IPS DF 6.9 (cell line): Measurements from ENCODE around the gene NKIRAS1.
A peak's percentile ranks its signal among the peaks of the same experiment; 100 is the strongest.

ENCODE experiments used
- DNase-seq: peaks from one replicate; pipeline ENCODE4 v3.0.0-alpha.2; 2013; ENCODE audit warnings: low read depth, low spot score
- H3K27ac ChIP-seq: one replicate; pipeline ENCODE4 v1.5.1; 2013; ENCODE audit warnings: low read length, control low read depth
- H3K27me3 ChIP-seq: 2 replicates; pipeline ENCODE4 v1.6.1; 2013; ENCODE audit warnings: mild to moderate bottlenecking, low read length; ENCODE audit not compliant: control insufficient read depth, insufficient read depth
- H3K36me3 ChIP-seq: 2 replicates; pipeline ENCODE4 v1.6.1; 2013; ENCODE audit warnings: low read length; ENCODE audit not compliant: control insufficient read depth, insufficient read depth
- H3K4me1 ChIP-seq: 2 replicates; pipeline ENCODE4 v1.6.1; 2013; ENCODE audit warnings: low read length; ENCODE audit not compliant: control insufficient read depth, insufficient read depth
- H3K4me3 ChIP-seq: 2 replicates; pipeline ENCODE4 v1.5.1; 2013; ENCODE audit warnings: mild to moderate bottlenecking, low read length
- H3K9me3 ChIP-seq: 2 replicates; pipeline ENCODE4 v1.6.1; 2013; ENCODE audit warnings: low read length, inconsistent platforms; ENCODE audit not compliant: control insufficient read depth, insufficient read depth
- WGBS: extraction: QIAGEN DNeasy Blood & Tissue Kit; methylation state at CpG from one replicate; pipeline ENCODE4 v1.1.7; 2013; ENCODE audit warnings: mixed read lengths, missing lambda C conversion rate; ENCODE audit not compliant: insufficient read length, insufficient coverage; 5-methylcytosine and 5-hydroxymethylcytosine counted together

The NKIRAS1 gene

DNA sequence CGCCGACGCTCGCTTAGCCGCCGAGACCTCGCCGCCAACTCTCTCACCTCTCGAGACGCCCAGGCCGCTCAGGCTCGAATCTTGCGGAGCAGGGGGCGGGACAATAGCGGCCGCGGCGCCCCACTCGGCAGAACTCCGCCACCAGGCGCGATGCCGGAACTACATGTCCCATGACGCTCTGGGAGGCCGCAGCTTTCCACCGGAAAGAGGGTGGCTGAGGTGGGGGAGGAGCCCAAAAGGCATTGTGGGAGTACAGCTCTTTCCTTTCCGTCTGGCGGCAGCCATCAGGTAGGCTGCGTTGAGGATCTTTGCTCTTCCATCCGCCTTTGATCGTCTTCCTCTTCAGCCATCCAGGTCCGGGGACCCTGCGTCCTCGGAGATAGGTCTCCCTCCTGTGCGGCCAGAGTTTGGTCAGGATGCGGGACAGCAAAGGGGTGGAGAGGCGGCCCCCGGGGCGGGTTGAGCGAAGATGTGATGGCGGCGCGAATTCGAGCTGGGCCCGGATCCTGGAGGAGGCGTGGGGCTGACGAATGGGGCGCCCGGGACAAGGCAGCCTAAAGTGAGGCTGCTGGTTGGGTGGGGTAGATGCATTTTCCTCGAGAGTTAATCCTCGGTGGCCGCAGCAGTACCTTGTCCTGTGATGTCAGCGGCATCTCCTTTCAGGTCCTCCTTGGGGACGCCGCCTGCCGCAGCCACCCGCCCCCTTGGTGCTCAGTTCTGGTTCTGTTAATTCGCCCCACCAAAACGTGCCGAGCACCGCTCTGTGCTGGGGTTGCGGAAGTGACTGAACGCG is at the start of gene NKIRAS1, which contains the start of gene RPL15:
TSS of gene NKIRAS1 (minus strand) at position 105 of the 793 bp plus-strand sequence. CDS start 6,086 bp downstream, outside the sequence.
TSS of gene RPL15 (plus strand) at position 247 of the 793 bp plus-strand sequence. CDS start 728 bp downstream, outside the sequence.
- Histone ChIP-seq H3K27ac (no peak within 1 kb of the TSS), H3K4me1 (no peaks in the 10 kb centered on the region), H3K9me3 (no peaks in the 10 kb centered on the region), H3K27me3 (no peaks in the 10 kb centered on the region), H3K36me3 (peaks cover 19% of the 10 kb centered on the region; the same call in 1 of the 2 replicates), H3K4me3 (peak within 1 kb of the TSS; percentile 81)
- WGBS, result no CpG with 5 or more reads among the region's 64 CpGs
- DNase-seq, result peak; percentile 92

- WGBS, result no CpG with 5 or more reads among the region's 1 CpG
- Histone ChIP-seq H3K4me3 (no peak overlapping the region), H3K36me3 (peaks cover 2% of the 10 kb centered on the region; the same call in 1 of the 2 replicates), H3K27ac (no peak overlapping the region), H3K9me3 (no peaks in the 10 kb centered on the region), H3K27me3 (no peaks in the 10 kb centered on the region), H3K4me1 (no peaks in the 10 kb centered on the region)
- no peak for DNase-seq
Measured at GRCh38 chr3:23966328-23966727, 49.5 kb upstream of the NKIRAS1 start.

DNA sequence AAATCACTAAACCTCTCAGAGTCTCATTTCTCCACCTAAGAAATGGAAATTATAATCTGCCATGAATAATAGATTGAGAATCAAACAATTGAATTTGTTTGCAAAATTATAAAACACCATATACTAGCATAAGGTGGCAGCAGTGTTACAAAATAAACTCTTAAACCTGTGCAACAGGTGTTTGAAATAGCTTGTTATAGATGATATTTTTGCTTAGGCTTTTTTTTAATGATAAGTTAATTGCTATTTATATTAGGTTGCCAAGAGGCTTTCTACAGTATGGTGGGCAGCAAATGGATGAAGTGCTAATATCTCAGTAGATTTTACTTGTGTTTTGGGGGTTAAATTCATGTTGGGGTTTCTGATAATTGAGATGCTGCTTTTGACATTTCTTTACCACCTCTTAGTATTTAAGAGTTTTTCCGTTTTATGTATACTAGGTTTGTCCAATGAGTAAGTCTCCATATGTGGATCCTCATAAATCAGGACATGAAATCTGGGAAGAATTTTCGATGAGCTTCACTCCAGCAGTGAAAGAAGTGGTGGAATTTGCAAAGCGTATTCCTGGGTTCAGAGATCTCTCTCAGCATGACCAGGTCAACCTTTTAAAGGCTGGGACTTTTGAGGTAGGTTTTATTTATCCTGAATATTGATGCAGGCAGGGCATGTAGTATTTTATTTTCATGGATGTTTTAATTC is 47.9 kb upstream of the NKIRAS1 start:
- Histone ChIP-seq H3K4me1 (no peaks in the 10 kb centered on the region), H3K36me3 (peaks cover 2% of the 10 kb centered on the region; the same call in 1 of the 2 replicates), H3K9me3 (no peaks in the 10 kb centered on the region), H3K4me3 (no peak overlapping the region), H3K27me3 (no peaks in the 10 kb centered on the region), H3K27ac (no peak overlapping the region)
- DNase-seq, result no peak
- no CpG with 5 or more reads among the region's 3 CpGs for WGBS

GRCh38 chr3:23961913-23962312 is 45.1 kb upstream of the NKIRAS1 start:
- no peak overlapping the region for H3K4me3 ChIP-seq
- no peaks in the 10 kb centered on the region for H3K4me1 ChIP-seq
- no peaks in the 10 kb centered on the region for H3K9me3 ChIP-seq
- no peaks in the 10 kb centered on the region for H3K27me3 ChIP-seq
- no peak overlapping the region for H3K27ac ChIP-seq
- no CpG with 5 or more reads among the region's 5 CpGs for WGBS
- no peak for DNase-seq
- H3K36me3 ChIP-seq, result peaks cover 2% of the 10 kb centered on the region; the same call in 1 of the 2 replicates

- H3K9me3 ChIP-seq, result no peaks in the 10 kb centered on the region
- peaks cover 2% of the 10 kb centered on the region; the same call in 1 of the 2 replicates for H3K36me3 ChIP-seq
- no peak for DNase-seq
- no peaks in the 10 kb centered on the region for H3K27me3 ChIP-seq
- H3K4me1 ChIP-seq, result no peaks in the 10 kb centered on the region
- no peak overlapping the region for H3K27ac ChIP-seq
- H3K4me3 ChIP-seq, result no peak overlapping the region
- WGBS, result no CpG with 5 or more reads among the region's 1 CpG
Measured at GRCh38 chr3:23961066-23961465, 44.3 kb upstream of the NKIRAS1 start.

GRCh38 chr3:23960649-23961048 is 43.9 kb upstream of the NKIRAS1 start:
- WGBS, result no CpG with 5 or more reads among the region's 1 CpG
- Histone ChIP-seq H3K27ac (no peak overlapping the region), H3K4me1 (no peaks in the 10 kb centered on the region), H3K9me3 (no peaks in the 10 kb centered on the region), H3K4me3 (no peak overlapping the region), H3K36me3 (peaks cover 2% of the 10 kb centered on the region; the same call in 1 of the 2 replicates), H3K27me3 (no peaks in the 10 kb centered on the region)
- no peak for DNase-seq

DNA sequence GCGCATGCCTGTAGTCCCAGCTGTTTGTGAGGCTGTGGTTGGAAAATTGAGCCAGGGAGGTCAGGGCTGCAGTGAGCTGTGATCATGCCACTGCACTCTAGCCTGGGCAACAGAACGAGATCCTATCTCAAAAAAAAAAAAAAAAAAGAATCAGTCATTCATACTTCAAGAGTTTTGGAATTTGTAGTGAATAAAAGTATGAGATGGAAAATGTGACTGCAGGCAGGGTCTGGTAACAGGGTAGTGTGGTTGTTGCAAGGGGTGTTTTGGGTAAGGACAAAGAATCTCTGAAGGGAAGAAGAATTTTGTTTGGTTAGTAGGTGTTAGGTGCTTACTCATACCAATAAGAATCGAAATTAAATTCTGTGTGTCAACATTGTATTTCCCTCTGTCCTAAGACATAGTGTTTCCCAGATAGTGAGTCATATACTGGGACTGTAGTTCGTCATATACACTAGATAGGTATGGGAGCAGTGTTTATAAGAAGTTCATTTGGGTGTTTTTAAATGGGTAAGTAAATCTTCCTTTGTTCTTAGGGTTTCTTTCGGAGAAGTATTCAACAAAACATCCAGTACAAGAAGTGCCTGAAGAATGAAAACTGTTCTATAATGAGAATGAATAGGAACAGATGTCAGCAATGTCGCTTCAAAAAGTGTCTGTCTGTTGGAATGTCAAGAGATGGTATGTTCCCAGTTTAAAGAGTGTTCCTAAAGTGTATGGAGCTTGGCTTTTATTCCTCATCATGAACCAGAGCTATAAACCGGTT is 42.5 kb upstream of the NKIRAS1 start:
- no peaks in the 10 kb centered on the region for H3K27me3 ChIP-seq
- no peaks in the 10 kb centered on the region for H3K4me1 ChIP-seq
- DNase-seq, result no peak
- WGBS, result no CpG with 5 or more reads among the region's 7 CpGs
- no peaks in the 10 kb centered on the region for H3K9me3 ChIP-seq
- H3K4me3 ChIP-seq, result no peak overlapping the region
- 0 out of 2 replicates have a peak, but pooled peaks cover 2% of the 10 kb centered on the region for H3K36me3 ChIP-seq
- H3K27ac ChIP-seq, result no peak overlapping the region

GRCh38 chr3:23956701-23957100 is 39.9 kb upstream of the NKIRAS1 start:
- WGBS, result no CpG with 5 or more reads among the region's 3 CpGs
- DNase-seq, result no peak

GRCh38 chr3:23954144-23954543 is 37.4 kb upstream of the NKIRAS1 start:
- DNase-seq, result no peak
- Histone ChIP-seq H3K27me3 (no peaks in the 10 kb centered on the region), H3K9me3 (no peaks in the 10 kb centered on the region), H3K4me1 (no peaks in the 10 kb centered on the region), H3K36me3 (no peaks in the 10 kb centered on the region), H3K27ac (no peak overlapping the region), H3K4me3 (no peak overlapping the region)
- WGBS, result no CpG with 5 or more reads among the region's 5 CpGs

More at GRCh38 chr3:23956701-23957100, 39.9 kb upstream of the NKIRAS1 start:
- no peaks in the 10 kb centered on the region for H3K36me3 ChIP-seq
- no peak overlapping the region for H3K4me3 ChIP-seq
- H3K27me3 ChIP-seq, result no peaks in the 10 kb centered on the region
- H3K9me3 ChIP-seq, result no peaks in the 10 kb centered on the region
- no peaks in the 10 kb centered on the region for H3K4me1 ChIP-seq
- H3K27ac ChIP-seq, result no peak overlapping the region

DNA sequence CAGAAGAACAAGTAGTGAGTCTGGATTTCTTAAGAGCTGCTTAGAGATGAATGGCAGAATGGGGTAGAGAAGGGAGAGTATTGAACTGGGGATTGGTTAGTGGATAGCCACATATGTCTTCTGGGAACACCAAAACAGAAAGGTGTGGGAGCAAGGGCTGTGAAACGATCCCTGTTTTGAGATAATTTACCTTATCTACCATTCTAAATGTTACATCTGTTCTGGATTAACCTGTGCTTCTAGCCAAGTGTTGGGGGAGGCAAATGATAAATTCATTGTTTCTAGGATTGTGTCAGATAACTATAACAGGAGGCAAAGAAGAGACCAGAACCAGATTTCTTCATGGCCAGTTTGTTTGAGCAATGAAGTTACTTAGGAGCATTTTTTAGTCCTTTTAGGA is 36.7 kb upstream of the NKIRAS1 start:
- no peaks in the 10 kb centered on the region for H3K27me3 ChIP-seq
- no CpG with 5 or more reads among the region's 1 CpG for WGBS
- no peak for DNase-seq
- no peaks in the 10 kb centered on the region for H3K9me3 ChIP-seq
- H3K4me1 ChIP-seq, result no peaks in the 10 kb centered on the region
- no peak overlapping the region for H3K27ac ChIP-seq
- no peaks in the 10 kb centered on the region for H3K36me3 ChIP-seq
- no peak overlapping the region for H3K4me3 ChIP-seq
